ENCODE data around the gene SH3BP5.

SH3BP5 gene

GRCh38 chr3:15279671-15280402, 52.5 kb downstream of the SH3BP5 start:
- no peak overlapping the region for H3K4me3 ChIP-seq (ENCODE audit: low read depth, low read length)

DNA sequence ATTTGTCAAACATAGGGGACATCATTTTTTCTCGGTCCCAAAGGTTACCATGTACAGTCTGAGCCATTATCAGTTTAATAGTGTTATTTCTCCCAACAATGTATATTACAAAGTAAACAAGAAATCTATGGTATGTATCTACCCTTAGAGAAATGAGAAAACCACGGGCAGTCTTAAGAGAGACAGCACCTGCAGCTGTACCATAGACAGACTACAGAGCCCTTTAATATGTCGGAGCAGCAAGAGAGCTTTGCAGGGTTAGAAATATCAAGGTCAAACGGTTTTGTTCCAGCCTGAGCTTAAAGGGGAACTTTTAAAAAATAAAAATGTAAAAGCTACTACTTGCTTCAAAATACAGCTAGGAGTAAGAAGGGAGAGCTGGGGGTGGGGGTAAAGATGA, 53.2 kb downstream of the SH3BP5 start:
- H3K4me3 ChIP-seq (ENCODE audit: low read depth, low read length) = no peak overlapping the region

- H3K4me3 ChIP-seq (ENCODE audit: low read depth, low read length) = no peak overlapping the region
Measured at GRCh38 chr3:15277861-15278500, 54.4 kb downstream of the SH3BP5 start.

- no peak overlapping the region for H3K4me3 ChIP-seq (ENCODE audit: low read depth, low read length)
Measured at GRCh38 chr3:15276028-15276724, 56.2 kb downstream of the SH3BP5 start.

DNA sequence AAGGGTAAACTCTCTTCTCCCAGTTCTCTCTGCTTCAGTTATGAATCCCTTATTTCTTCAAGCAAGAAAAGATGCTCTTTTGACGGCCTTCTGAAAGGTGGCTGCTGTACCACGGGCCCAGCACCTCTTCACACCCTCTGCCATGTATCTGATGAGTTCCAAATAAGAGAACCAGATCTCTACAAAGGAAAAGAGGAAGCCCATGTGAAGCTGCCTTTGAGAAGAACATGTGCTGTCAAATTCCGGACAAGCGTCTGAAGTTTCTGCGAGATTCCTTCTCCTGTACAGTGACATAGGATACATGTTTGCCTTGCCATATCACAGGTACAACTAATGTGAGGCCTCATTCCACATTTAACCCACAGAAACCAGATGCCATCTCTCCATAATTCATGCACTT, 59.2 kb downstream of the SH3BP5 start:
- no peak overlapping the region for H3K4me3 ChIP-seq (ENCODE audit: low read depth, low read length)

GRCh38 chr3:15272426-15273196, 59.8 kb downstream of the SH3BP5 start:
- H3K4me3 ChIP-seq (ENCODE audit: low read depth, low read length) = no peak overlapping the region

DNA sequence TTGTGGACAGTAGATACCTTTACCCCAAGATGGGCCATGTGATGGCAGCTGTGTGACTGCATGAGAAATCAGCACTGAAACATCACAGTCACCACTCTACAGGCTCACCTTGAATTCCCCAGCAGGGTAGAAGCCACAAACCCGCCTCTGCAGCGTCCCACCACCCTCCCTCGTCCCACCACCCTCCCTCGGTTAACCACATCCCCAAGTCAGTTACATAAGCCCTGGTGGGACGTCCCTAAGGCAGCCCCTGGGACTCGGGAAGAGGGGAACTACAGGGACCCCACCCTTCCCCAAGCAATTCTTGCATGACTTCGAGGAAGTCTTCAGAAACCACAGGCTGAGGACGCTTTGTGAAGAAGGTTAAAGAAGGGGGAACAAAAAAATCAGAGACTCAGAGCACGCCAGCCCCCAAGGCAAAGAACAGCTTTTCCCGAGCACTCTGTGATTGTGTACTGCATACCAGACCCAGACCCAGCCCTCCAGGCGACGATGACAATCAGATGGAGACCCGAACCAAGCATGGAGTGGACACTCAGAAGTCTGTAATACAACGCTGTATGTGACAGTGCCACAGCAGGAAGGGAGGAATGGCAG, 60.5 kb downstream of the SH3BP5 start:
- no peak overlapping the region for H3K4me3 ChIP-seq (ENCODE audit: low read depth, low read length)

DNA sequence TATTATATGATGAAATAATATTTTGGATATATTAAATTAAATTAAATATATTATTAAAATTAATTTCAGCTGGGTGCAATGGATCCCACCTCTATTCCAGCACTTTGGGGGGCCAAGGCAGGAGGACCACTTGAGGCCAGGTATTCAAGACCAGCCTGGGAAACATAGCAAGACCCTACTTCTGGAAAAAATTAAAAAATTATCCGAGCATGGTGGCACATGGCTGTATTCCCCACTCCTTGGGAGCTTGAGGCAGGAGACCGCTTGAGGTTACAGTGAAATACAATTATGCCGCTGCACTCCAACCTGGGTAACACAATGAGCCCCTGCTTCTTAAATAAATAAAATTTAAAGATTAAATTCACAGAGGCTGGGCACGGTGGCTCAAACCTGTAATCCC, 61.4 kb downstream of the SH3BP5 start:
- H3K4me3 ChIP-seq (ENCODE audit: low read depth, low read length) = no peak overlapping the region

GRCh38 chr3:15269091-15269989, 63.0 kb downstream of the SH3BP5 start:
- no peak overlapping the region for H3K4me3 ChIP-seq (ENCODE audit: low read depth, low read length)

GRCh38 chr3:15268033-15268631, 64.3 kb downstream of the SH3BP5 start:
- no peak overlapping the region for H3K4me3 ChIP-seq (ENCODE audit: low read depth, low read length)

DNA sequence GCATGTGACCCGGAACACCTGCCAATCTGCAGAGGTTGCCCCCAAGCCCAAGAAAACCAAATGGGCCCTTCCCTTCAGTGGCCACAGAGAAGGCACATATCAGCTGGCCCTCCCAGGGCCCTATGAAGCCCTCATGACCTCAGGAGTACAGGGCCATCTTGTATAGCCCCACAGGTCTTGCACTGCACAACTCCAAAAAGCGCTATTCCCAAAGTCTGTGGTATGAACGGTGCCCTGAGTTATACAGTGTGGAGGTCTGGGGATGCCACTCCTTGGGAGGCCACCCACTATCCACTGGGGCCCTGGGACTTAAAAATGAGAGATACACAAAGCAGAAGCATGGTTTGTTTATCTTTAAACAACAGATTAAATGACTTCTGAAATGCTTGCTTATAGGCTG, 64.9 kb downstream of the SH3BP5 start:
- H3K4me3 ChIP-seq (ENCODE audit: low read depth, low read length) = no peak overlapping the region

DNA sequence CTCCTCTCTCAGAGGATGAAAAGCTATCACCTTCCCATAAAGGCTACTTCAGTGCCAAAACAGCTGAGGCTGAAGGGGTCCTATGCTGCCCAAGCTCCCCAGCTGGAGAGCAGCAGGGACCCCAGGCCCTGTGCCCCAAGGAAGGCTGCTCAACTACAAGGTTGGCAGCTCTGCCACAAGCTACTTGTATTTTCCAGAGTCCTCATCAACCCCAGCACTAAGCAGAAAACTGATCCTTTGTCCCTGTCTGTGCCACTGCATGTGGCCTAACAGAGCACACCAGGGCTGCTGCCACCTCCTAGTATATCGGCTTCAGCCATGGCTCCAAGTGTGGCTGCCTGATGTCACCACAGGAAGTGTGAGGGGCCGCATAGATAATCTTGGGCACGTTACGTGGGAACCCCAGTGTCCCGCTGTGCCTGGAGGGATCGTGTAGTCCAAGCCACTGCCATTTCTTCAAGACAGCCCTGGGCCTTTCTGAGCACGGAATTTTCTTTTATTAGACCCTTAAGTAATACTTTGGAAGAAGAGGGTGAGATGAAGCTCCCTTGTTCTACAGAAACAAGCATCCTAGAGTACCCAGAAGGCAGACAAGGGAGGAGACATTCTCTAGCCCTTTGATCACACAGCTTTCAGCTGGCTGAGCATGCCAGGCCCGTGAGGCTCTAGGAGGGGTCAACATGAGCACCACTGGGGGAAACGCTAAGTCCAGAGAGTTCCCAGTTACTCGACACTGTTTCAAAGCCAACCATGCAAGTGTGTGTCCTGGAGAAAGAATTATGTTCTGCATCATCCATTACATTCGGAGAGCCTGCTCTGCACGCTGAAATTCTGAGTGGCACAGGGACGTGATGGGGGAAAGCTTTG, 65.6 kb downstream of the SH3BP5 start:
- no peak overlapping the region for H3K4me3 ChIP-seq (ENCODE audit: low read depth, low read length)

DNA sequence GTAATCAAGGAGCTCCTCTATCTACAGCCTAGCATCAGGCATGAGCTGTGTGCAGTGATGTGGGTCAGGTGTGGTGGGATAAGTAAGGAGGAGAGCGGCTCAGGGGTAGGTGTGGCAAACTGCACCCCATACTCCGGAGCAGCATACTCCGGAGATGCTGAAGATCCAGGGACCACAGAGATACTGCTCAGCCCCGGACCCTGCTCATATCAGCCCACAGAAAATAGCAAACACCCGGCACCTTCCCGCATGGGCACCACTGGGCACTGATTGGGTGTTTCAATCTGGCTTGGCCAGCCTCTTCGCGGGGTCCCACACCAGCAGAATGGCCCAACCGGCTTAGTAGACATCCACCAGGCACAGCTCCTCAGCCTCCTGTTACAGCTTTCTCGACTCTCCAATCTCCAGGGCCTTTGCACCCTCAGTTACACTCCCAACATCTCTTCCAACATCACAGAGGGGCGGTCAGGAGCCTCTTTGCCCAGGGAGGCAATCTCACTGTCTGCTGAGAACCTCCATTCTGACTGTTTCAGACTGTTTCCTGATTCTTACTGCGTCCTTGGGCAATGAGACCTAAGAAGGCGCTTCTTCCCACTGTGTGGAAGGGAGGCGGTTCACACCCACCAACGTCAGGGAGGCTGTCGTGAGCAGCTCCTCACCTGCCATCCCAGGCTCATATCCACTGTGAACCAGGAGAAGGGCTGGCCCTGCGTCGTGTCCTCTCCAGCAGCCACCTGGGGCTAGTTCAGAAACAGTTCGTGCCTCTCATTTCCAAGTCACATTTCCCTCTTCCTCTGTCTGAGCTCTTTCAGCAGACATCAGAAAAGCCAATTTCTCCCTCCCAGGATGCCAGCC, 66.5 kb downstream of the SH3BP5 start:
- H3K4me3 ChIP-seq (ENCODE audit: low read depth, low read length) = no peak overlapping the region

DNA sequence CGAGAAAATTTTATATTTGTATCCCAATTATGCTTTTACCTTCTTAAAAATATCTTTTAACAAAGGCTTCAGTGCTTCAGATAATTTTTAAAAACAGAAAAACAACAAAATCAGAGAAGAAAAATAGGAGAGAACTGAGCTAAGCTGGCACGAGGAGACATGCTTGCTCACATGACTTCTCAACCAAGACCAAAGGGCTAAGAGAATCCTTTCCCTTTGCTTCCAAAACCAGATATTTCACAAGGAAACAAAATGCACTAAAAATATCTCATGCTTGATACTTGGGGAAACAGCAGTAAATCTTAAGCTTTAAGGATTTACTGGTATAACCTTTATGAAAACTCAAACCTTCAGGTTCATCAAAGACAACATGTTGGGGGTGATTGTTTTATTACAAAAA, 67.9 kb downstream of the SH3BP5 start:
- no peak overlapping the region for H3K4me3 ChIP-seq (ENCODE audit: low read depth, low read length)

DNA sequence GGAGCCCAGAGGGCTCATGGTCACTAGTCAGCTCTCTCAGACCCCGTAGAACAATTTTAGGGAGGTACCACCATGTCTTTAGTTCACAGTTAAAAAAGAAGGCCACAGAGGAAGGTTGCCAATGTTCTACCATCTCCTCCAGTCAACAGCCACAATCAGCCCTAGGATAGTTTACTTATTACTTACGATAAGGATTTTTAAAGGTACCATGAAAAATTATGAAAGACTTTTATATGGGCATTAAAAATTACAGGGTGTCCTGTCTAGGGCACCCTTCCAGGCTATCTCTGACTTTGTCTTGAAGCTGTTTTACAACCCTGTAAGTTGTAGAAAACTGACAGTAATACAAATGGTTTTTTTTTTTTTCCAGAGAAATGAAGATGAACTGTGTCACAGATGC, 68.5 kb downstream of the SH3BP5 start:
- H3K4me3 ChIP-seq (ENCODE audit: low read depth, low read length) = no peak overlapping the region

- no peak overlapping the region for H3K4me3 ChIP-seq (ENCODE audit: low read depth, low read length)
Measured at GRCh38 chr3:15263120-15263519, 69.3 kb downstream of the SH3BP5 start.

GRCh38 chr3:15262021-15262420, 70.4 kb downstream of the SH3BP5 start:
- H3K4me3 ChIP-seq (ENCODE audit: low read depth, low read length) = no peak overlapping the region

DNA sequence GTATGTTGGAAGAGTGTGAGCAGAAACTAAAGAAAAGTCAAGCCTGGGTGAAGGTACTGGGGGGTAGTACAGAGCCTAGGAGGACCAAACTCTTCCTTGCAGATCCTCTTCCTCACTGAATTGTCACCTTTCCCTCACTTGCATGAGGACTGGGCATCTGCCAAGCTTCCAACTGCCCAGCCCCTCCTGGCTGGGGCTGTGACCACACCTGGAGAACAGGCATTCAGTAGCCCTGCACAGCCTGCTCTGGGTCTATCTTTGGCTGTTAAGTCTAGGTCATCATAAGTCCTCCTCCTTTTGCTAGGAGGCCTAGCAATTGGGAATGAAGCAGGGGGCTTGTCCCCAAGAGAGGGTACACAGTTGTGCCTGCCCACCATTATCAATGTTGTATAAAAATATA, 71.1 kb downstream of the SH3BP5 start:
- no peak overlapping the region for H3K4me3 ChIP-seq (ENCODE audit: low read depth, low read length)
